ENCODE data around the gene DUSP8. TPM values are rescaled to one million over a fixed set of nuclear protein-coding genes. Genes with fewer than 3 reads are reported as not detected.
A peak's percentile ranks its signal among the peaks of the same experiment; 100 is the strongest.

DUSP8 gene
- total and polyA plus RNA-seq, 9 of the 15 experiments (the other 6 are each of a cell fraction or from before 2014, with no cell fraction given): 0.14 to 2.0 (median 0.86) TPM; not detected in 2

DNA sequence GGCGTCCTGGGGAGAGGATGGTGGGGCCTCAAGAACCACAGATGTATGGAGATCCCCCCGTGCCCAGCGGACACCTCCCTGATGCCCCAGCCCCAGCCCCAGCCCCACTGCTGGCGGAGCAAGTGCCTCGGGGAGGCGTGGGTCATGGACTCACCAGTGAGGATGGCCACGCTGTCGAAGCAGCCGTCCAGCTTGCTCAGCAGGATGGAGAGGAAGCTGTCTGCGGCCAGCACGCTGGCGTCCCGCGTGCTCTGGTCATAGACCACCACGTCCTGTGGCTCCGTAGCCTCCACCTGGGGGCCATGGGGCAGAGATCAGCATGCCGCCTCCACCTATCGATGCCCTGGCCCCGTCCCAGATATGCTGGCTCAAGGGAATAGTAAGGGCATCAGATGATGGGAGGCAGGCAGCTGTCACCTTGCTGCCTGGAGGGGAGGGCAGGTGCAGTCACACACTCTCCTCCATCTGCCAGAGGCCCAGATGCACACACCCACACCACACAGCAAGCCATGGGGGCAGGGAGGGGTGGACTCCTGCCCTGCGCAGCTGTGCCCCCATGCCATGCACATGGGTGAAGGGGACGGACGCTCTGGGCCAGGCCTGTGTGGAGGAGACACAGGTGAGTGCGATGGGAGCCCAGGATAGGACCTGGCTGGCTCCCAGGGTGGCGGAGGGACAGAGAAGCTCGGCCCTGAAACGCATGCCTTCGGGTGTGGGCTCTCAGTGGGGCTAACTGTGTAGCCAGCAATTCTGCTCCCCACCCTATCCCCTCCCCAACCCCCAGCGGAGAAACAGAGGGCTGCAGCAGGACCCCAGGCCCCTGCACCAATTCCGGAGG, 8.2 kb downstream of the DUSP8 start:
- DNase-seq (ENCODE audit: extremely low read depth in 1 of 4, low spot score in 3 of 4) (no peak), ATAC-seq (no peak), FAIRE-seq (no peak)
- no peak overlapping the region for H2AFZ ChIP-seq (ENCODE audit: low read depth, low read length)
- H3K9ac ChIP-seq (ENCODE audit: insufficient read depth in 1 of 2, low read depth in 2 of 2, low read length in 2 of 2): peak overlapping the region in 1 of 2 experiments; percentile 81; a peak in 2 of 4 replicates
- in situ Hi-C loops (cut with MboI) (no loop called here), intact Hi-C loops (cut with micrococcal nuclease) (no loop called here)
- H3K27ac ChIP-seq (ENCODE audit: extremely low read depth, low read depth, low read length): no peak overlapping the region
- peaks cover 0 to 56% of the 10 kb centered on the region in 2 experiments; a peak in 3 of 5 replicates for H3K4me1 ChIP-seq (replicated peaks in 1 of 2; ENCODE audit: control insufficient read depth in 2 of 2, insufficient read depth in 2 of 2, low read length in 2 of 2)
- POLR2A ChIA-PET: interaction anchor here (0.6 kb wide), 1 partner anchor 89 kb away, joined by 3 read pairs; no protein-coding TSS in a partner anchor
- H3K9me3 ChIP-seq (replicated peaks; ENCODE audit: control insufficient read depth, insufficient read depth, low read depth, low read length): no peaks in the 10 kb centered on the region
- H3K9me1 ChIP-seq (ENCODE audit: control insufficient read depth, insufficient read depth, low read length): peaks cover 3% of the 10 kb centered on the region
- H3K27me3 ChIP-seq (ENCODE audit: control insufficient read depth in 2 of 2, insufficient read depth in 2 of 2, low read length in 2 of 2): peaks cover 0 to 47% of the 10 kb centered on the region in 2 experiments; a peak in 2 of 5 replicates
- H3K36me3 ChIP-seq (ENCODE audit: control insufficient read depth, insufficient read depth, low read length): no peaks in the 10 kb centered on the region
- 42% methylated on average over 18 of the region's 29 CpGs for WGBS (ENCODE audit: insufficient coverage, low coverage, missing lambda C conversion rate)
- H3K4me3 ChIP-seq: no peak overlapping the region
- no peaks in the 10 kb centered on the region for H3K79me2 ChIP-seq (ENCODE audit: control insufficient read depth, insufficient read depth, low read length)
- no peak overlapping the region for H3K4me2 ChIP-seq (ENCODE audit: insufficient read depth, low read length)
- CTCF ChIA-PET (ENCODE audit: low intra/inter-chr PET ratio): no interaction called here
- BruUV-seq (replicated peaks): no TSS peak
- H4K20me1 ChIP-seq (replicated peaks; ENCODE audit: control insufficient read depth, insufficient read depth, low read length): peaks cover 55% of the 10 kb centered on the region
- TF ChIP-seq ZNF165 (CRISPR knock-in tag; IDR thresholded peaks at IDR 0.05; ENCODE audit: borderline replicate concordance): no peak
- TF ChIP-seq CBFA2T3 (IDR thresholded peaks at IDR 0.05): no peak
- no peak for TF ChIP-seq SAFB2 (IDR thresholded peaks at IDR 0.05; ENCODE audit: borderline replicate concordance, low read depth, low read length, severe bottlenecking)
- TF ChIP-seq HEY1 (CRISPR knock-in tag; IDR thresholded peaks at IDR 0.05; ENCODE audit: borderline replicate concordance): no peak
- TF ChIP-seq MIER1 (IDR thresholded peaks at IDR 0.05; ENCODE audit: low read depth): no peak
- no peak for TF ChIP-seq NELFE (IDR thresholded peaks at IDR 0.05; ENCODE audit: insufficient read depth, insufficient read length)
- TF ChIP-seq, protein P1, sequence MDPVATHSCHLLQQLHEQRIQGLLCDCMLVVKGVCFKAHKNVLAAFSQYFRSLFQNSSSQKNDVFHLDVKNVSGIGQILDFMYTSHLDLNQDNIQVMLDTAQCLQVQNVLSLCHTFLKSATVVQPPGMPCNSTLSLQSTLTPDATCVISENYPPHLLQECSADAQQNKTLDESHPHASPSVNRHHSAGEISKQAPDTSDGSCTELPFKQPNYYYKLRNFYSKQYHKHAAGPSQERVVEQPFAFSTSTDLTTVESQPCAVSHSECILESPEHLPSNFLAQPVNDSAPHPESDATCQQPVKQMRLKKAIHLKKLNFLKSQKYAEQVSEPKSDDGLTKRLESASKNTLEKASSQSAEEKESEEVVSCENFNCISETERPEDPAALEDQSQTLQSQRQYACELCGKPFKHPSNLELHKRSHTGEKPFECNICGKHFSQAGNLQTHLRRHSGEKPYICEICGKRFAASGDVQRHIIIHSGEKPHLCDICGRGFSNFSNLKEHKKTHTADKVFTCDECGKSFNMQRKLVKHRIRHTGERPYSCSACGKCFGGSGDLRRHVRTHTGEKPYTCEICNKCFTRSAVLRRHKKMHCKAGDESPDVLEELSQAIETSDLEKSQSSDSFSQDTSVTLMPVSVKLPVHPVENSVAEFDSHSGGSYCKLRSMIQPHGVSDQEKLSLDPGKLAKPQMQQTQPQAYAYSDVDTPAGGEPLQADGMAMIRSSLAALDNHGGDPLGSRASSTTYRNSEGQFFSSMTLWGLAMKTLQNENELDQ (CRISPR knock-in tag; IDR thresholded peaks at IDR 0.05; ENCODE audit: borderline replicate concordance): no peak
- no peak for TF ChIP-seq ZEB2 (IDR thresholded peaks at IDR 0.05)
- no peak for TF ChIP-seq ESRRA (IDR thresholded peaks at IDR 0.05; ENCODE audit: borderline replicate concordance, low read depth)
- no peak for TF ChIP-seq PRPF4 (IDR thresholded peaks at IDR 0.05; ENCODE audit: insufficient read depth, low read depth, low read length, poor library complexity, severe bottlenecking)
- TF ChIP-seq SPI1 (IDR thresholded peaks at IDR 0.05; ENCODE audit: borderline replicate concordance, low read depth, low read length): no peak
- no peak for TF ChIP-seq DDX20 (tag; IDR thresholded peaks at IDR 0.05; ENCODE audit: low read depth)
- TF ChIP-seq NR1H2 (CRISPR knock-in tag; IDR thresholded peaks at IDR 0.05): no peak
- no peak for TF ChIP-seq XRCC4 (IDR thresholded peaks at IDR 0.05; ENCODE audit: extremely low read depth, insufficient read depth, insufficient read length)
- TF ChIP-seq, protein P2, sequence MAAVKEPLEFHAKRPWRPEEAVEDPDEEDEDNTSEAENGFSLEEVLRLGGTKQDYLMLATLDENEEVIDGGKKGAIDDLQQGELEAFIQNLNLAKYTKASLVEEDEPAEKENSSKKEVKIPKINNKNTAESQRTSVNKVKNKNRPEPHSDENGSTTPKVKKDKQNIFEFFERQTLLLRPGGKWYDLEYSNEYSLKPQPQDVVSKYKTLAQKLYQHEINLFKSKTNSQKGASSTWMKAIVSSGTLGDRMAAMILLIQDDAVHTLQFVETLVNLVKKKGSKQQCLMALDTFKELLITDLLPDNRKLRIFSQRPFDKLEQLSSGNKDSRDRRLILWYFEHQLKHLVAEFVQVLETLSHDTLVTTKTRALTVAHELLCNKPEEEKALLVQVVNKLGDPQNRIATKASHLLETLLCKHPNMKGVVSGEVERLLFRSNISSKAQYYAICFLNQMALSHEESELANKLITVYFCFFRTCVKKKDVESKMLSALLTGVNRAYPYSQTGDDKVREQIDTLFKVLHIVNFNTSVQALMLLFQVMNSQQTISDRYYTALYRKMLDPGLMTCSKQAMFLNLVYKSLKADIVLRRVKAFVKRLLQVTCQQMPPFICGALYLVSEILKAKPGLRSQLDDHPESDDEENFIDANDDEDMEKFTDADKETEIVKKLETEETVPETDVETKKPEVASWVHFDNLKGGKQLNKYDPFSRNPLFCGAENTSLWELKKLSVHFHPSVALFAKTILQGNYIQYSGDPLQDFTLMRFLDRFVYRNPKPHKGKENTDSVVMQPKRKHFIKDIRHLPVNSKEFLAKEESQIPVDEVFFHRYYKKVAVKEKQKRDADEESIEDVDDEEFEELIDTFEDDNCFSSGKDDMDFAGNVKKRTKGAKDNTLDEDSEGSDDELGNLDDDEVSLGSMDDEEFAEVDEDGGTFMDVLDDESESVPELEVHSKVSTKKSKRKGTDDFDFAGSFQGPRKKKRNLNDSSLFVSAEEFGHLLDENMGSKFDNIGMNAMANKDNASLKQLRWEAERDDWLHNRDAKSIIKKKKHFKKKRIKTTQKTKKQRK (IDR thresholded peaks at IDR 0.05; ENCODE audit: borderline replicate concordance, low read depth, low read length): no peak
- TF ChIP-seq MBD2 (IDR thresholded peaks at IDR 0.05; ENCODE audit: borderline replicate concordance, low read depth): no peak
